ENCODE results near the gene FMN1.
"Not testable (repeated sequence)": the region's sequence is repeated elsewhere in the genome, so short reads cannot be mapped to it uniquely, and the experiment has no call there.

Gene FMN1

GRCh38 chr15:32856753-32857152 lies 337.8 kb downstream of the FMN1 start:
- no peak for TF ChIP-seq FOXP2 (optimal IDR thresholded peaks at IDR 0.05; ENCODE audit: control extremely low read depth, extremely low read length, insufficient read depth)
- no peaks in the 10 kb centered on the region for H3K36me3 ChIP-seq (ENCODE audit: insufficient read depth, low read length)
- no peak for DNase-seq (ENCODE audit: low read depth, low spot score)
- no peak overlapping the region for H3K4me3 ChIP-seq
- H3K9me3 ChIP-seq (ENCODE audit: low read depth, low read length), result no peaks in the 10 kb centered on the region
- no peak overlapping the region for H3K27ac ChIP-seq
- no peak overlapping the region for H3K9ac ChIP-seq (ENCODE audit: insufficient read length)

DNA sequence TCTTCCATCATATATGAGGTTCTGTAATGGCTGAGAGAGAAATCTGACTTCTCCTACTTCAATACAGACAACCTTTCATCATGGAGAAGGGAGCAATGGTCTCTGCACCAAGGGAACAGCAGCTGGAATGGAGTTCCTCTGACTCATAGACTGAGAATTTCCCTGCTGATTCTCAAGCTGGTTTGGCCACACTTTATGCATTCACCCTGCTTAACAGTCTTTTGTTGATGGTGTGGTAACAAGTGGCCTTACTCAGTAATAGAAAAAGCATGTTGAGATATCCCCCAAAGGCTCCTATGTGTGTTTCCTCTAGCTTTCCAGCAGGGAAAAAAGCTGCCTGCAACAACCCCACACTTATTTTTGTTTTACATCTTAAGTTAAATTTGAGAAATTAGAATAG lies 338.6 kb downstream of the FMN1 start:
- Histone ChIP-seq H3K36me3 (ENCODE audit: insufficient read depth, low read length) (no peaks in the 10 kb centered on the region), H3K4me3 (no peak overlapping the region), H3K9me3 (ENCODE audit: low read depth, low read length) (no peaks in the 10 kb centered on the region), H3K27ac (no peak overlapping the region), H3K9ac (ENCODE audit: insufficient read length) (no peak overlapping the region)
- no peak for TF ChIP-seq FOXP2 (optimal IDR thresholded peaks at IDR 0.05; ENCODE audit: control extremely low read depth, extremely low read length, insufficient read depth)
- no peak for TF ChIP-seq EZH2 (IDR thresholded peaks at IDR 0.05)
- TF ChIP-seq POLR2AphosphoS5 (IDR thresholded peaks at IDR 0.05; ENCODE audit: borderline replicate concordance, low read depth, low read length), result no peak
- DNase-seq (ENCODE audit: low read depth, low spot score), result no peak

- no peak overlapping the region for H3K27ac ChIP-seq
These were observed 340.9 kb downstream of the FMN1 start for GRCh38 chr15:32853592-32853991.

GRCh38 chr15:32852771-32853170 lies 341.7 kb downstream of the FMN1 start:
- no peaks in the 10 kb centered on the region for H3K36me3 ChIP-seq (ENCODE audit: insufficient read depth, low read length)
- DNase-seq (ENCODE audit: low read depth, low spot score), result no peak
- no peaks in the 10 kb centered on the region for H3K9me3 ChIP-seq (ENCODE audit: low read depth, low read length)
- H3K9ac ChIP-seq (ENCODE audit: insufficient read length), result no peak overlapping the region
- no peak overlapping the region for H3K4me3 ChIP-seq
- TF ChIP-seq FOXP2 (optimal IDR thresholded peaks at IDR 0.05; ENCODE audit: control extremely low read depth, extremely low read length, insufficient read depth) (no peak), POLR2AphosphoS5 (IDR thresholded peaks at IDR 0.05; ENCODE audit: borderline replicate concordance, low read depth, low read length) (no peak), EZH2 (IDR thresholded peaks at IDR 0.05) (no peak)
- no peak overlapping the region for H3K27ac ChIP-seq

More at GRCh38 chr15:32853592-32853991, 340.9 kb downstream of the FMN1 start:
- no peak overlapping the region for H3K9ac ChIP-seq (ENCODE audit: insufficient read length)
- H3K4me3 ChIP-seq, result no peak overlapping the region
- DNase-seq (ENCODE audit: low read depth, low spot score), result no peak
- TF ChIP-seq EZH2 (IDR thresholded peaks at IDR 0.05), result no peak
- no peak for TF ChIP-seq FOXP2 (optimal IDR thresholded peaks at IDR 0.05; ENCODE audit: control extremely low read depth, extremely low read length, insufficient read depth)
- no peak for TF ChIP-seq POLR2AphosphoS5 (IDR thresholded peaks at IDR 0.05; ENCODE audit: borderline replicate concordance, low read depth, low read length)
- no peaks in the 10 kb centered on the region for H3K36me3 ChIP-seq (ENCODE audit: insufficient read depth, low read length)
- H3K9me3 ChIP-seq (ENCODE audit: low read depth, low read length), result no peaks in the 10 kb centered on the region

- DNase-seq (ENCODE audit: low read depth, low spot score), result no peak
- no peaks in the 10 kb centered on the region for H3K36me3 ChIP-seq (ENCODE audit: insufficient read depth, low read length)
- H3K9me3 ChIP-seq (ENCODE audit: low read depth, low read length), result no peaks in the 10 kb centered on the region
- TF ChIP-seq FOXP2 (optimal IDR thresholded peaks at IDR 0.05; ENCODE audit: control extremely low read depth, extremely low read length, insufficient read depth), result no peak
- no peak for TF ChIP-seq POLR2AphosphoS5 (IDR thresholded peaks at IDR 0.05; ENCODE audit: borderline replicate concordance, low read depth, low read length)
- no peak for TF ChIP-seq EZH2 (IDR thresholded peaks at IDR 0.05)
- H3K4me3 ChIP-seq, result no peak overlapping the region
- no peak overlapping the region for H3K9ac ChIP-seq (ENCODE audit: insufficient read length)
- H3K27ac ChIP-seq, result no peak overlapping the region
These were observed 342.5 kb downstream of the FMN1 start for GRCh38 chr15:32852017-32852416.

DNA sequence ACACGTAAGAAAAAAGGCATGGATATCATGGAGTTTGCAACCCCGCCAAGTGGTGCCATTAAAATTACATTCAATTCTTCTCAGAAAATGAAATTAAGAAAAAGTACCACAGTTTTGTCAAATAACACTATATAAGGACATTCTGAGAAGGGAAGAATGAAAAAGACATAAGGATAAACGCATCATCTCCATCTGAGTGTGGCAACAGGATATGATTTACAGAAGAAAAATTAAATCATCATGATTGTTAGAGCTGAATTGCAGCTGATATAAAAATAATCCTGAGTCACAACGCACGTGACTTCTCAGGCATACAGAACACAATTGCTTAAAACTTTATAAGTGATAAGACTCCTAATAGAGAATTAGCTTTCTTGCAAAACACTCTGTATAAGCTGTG lies 342.9 kb downstream of the FMN1 start:
- no peak for DNase-seq (ENCODE audit: low read depth, low spot score)
- H3K9me3 ChIP-seq (ENCODE audit: low read depth, low read length), result no peaks in the 10 kb centered on the region
- TF ChIP-seq POLR2AphosphoS5 (IDR thresholded peaks at IDR 0.05; ENCODE audit: borderline replicate concordance, low read depth, low read length) (no peak), EZH2 (IDR thresholded peaks at IDR 0.05) (no peak), FOXP2 (optimal IDR thresholded peaks at IDR 0.05; ENCODE audit: control extremely low read depth, extremely low read length, insufficient read depth) (no peak)
- no peak overlapping the region for H3K4me3 ChIP-seq
- H3K9ac ChIP-seq (ENCODE audit: insufficient read length), result no peak overlapping the region
- H3K27ac ChIP-seq, result no peak overlapping the region
- H3K36me3 ChIP-seq (ENCODE audit: insufficient read depth, low read length), result no peaks in the 10 kb centered on the region

- TF ChIP-seq EZH2 (IDR thresholded peaks at IDR 0.05) (no peak), POLR2AphosphoS5 (IDR thresholded peaks at IDR 0.05; ENCODE audit: borderline replicate concordance, low read depth, low read length) (no peak), FOXP2 (optimal IDR thresholded peaks at IDR 0.05; ENCODE audit: control extremely low read depth, extremely low read length, insufficient read depth) (no peak)
- H3K36me3 ChIP-seq (ENCODE audit: insufficient read depth, low read length), result no peaks in the 10 kb centered on the region
- no peak overlapping the region for H3K9ac ChIP-seq (ENCODE audit: insufficient read length)
- DNase-seq (ENCODE audit: low read depth, low spot score), result no peak
- no peaks in the 10 kb centered on the region for H3K9me3 ChIP-seq (ENCODE audit: low read depth, low read length)
- no peak overlapping the region for H3K27ac ChIP-seq
- no peak overlapping the region for H3K4me3 ChIP-seq
These were observed 344.5 kb downstream of the FMN1 start for GRCh38 chr15:32849769-32850668.

GRCh38 chr15:32846671-32847070 lies 347.8 kb downstream of the FMN1 start:
- not testable (repeated sequence) for H3K27ac ChIP-seq; H3K9ac ChIP-seq (ENCODE audit: insufficient read length); DNase-seq (ENCODE audit: low read depth, low spot score); H3K4me3 ChIP-seq; H3K9me3 ChIP-seq (ENCODE audit: low read depth, low read length); H3K36me3 ChIP-seq (ENCODE audit: insufficient read depth, low read length)

Data from SK-N-MC (cell line).